ENCODE measurements around the gene TIGD7. TPM values are rescaled to one million over a fixed set of nuclear protein-coding genes. Genes with fewer than 3 reads are reported as not detected.

TIGD7 gene
- total and polyA plus RNA-seq, 2 of the 13 experiments (the other 11 are each of a cell fraction or from before 2014, with no cell fraction given): not detected

DNA sequence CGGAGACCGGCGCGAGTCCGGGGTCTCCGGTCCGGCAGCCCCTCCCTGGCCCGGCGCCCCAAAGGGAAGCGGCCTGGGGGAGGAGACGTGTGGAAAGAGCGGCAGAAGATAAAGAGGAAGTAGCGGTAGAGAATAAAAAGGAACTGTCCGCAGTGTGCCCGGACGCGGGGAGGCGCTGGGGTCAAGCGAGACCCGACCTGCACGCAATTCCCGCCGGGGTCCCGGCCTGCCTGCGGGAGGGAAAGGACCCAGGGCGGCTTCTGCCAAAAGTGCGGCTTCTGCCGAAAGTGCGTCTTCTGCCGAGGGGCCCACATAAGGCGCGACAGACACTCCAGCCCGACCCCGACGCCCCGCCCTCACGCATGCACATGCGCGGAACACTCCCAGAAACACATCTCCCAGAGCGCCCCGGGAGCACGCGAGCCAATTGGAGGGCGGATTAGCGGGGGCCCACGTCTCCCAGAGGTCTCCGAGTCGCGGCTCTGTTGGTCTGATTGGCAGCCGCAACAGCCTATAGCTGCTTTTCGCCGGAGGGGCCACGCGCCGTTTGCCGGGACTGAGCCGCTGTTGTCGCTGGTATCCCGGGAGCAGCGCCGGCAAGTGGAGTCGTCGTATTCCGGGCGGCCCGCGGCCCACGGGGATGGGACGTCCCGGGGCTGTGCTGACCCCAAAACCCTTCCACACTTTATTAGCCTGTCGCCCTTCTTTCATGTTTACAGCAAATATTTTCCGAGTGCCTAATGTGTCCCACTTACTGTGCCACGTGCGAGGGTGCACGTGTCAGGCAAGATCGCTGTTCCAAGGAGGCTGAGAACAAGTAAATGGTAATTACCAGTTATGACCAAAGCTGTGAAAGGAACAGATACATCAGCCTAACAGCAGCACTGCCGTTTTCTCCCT is 40.8 kb downstream of the TIGD7 start (continued):
- TF ChIP-seq NR2C2 (CRISPR knock-in tag; IDR thresholded peaks at IDR 0.05; ENCODE audit: borderline replicate concordance): peak; percentile 73; the same call in 1 of the 2 replicates
- peak; percentile 39; the same call in 1 of the 2 replicates for TF ChIP-seq ZNF788 (CRISPR knock-in tag; IDR thresholded peaks at IDR 0.05; ENCODE audit: borderline replicate concordance)
- TF ChIP-seq CAMTA2 (CRISPR knock-in tag; IDR thresholded peaks at IDR 0.05; ENCODE audit: borderline replicate concordance): no peak
- TF ChIP-seq, protein P1, sequence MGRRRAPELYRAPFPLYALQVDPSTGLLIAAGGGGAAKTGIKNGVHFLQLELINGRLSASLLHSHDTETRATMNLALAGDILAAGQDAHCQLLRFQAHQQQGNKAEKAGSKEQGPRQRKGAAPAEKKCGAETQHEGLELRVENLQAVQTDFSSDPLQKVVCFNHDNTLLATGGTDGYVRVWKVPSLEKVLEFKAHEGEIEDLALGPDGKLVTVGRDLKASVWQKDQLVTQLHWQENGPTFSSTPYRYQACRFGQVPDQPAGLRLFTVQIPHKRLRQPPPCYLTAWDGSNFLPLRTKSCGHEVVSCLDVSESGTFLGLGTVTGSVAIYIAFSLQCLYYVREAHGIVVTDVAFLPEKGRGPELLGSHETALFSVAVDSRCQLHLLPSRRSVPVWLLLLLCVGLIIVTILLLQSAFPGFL (CRISPR knock-in tag; IDR thresholded peaks at IDR 0.05): no peak
- TF ChIP-seq PCBP2 (optimal IDR thresholded peaks at IDR 0.05; ENCODE audit: low read depth, low read length, poor library complexity, severe bottlenecking): no peak
- no peak for TF ChIP-seq ARHGAP35 (CRISPR knock-in tag; IDR thresholded peaks at IDR 0.05; ENCODE audit: borderline replicate concordance)
- TF ChIP-seq HMGA1 (CRISPR knock-in tag; conservative IDR thresholded peaks at IDR 0.05): no peak
- no peak for TF ChIP-seq TOE1 (CRISPR knock-in tag; IDR thresholded peaks at IDR 0.05)
- TF ChIP-seq ZMYM4 (CRISPR knock-in tag; IDR thresholded peaks at IDR 0.05): peak; percentile 71
- TF ChIP-seq, protein P2, sequence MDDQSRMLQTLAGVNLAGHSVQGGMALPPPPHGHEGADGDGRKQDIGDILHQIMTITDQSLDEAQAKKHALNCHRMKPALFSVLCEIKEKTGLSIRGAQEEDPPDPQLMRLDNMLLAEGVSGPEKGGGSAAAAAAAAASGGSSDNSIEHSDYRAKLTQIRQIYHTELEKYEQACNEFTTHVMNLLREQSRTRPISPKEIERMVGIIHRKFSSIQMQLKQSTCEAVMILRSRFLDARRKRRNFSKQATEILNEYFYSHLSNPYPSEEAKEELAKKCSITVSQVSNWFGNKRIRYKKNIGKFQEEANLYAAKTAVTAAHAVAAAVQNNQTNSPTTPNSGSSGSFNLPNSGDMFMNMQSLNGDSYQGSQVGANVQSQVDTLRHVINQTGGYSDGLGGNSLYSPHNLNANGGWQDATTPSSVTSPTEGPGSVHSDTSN (CRISPR knock-in tag; IDR thresholded peaks at IDR 0.05; ENCODE audit: borderline replicate concordance): peak; percentile 95; the same call in 1 of the 2 replicates
- no peak for TF ChIP-seq SIX4 (CRISPR knock-in tag; IDR thresholded peaks at IDR 0.05)
- 0 out of 2 replicates have a peak, but pooled peaks have one; percentile 47 for TF ChIP-seq ISX (CRISPR knock-in tag; conservative IDR thresholded peaks at IDR 0.05)
- TF ChIP-seq SUZ12 (IDR thresholded peaks at IDR 0.05; ENCODE audit: low read depth, low read length): no peak
- TF ChIP-seq, protein P3, sequence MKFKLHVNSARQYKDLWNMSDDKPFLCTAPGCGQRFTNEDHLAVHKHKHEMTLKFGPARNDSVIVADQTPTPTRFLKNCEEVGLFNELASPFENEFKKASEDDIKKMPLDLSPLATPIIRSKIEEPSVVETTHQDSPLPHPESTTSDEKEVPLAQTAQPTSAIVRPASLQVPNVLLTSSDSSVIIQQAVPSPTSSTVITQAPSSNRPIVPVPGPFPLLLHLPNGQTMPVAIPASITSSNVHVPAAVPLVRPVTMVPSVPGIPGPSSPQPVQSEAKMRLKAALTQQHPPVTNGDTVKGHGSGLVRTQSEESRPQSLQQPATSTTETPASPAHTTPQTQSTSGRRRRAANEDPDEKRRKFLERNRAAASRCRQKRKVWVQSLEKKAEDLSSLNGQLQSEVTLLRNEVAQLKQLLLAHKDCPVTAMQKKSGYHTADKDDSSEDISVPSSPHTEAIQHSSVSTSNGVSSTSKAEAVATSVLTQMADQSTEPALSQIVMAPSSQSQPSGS (CRISPR knock-in tag; IDR thresholded peaks at IDR 0.05): peak; percentile 69
- TF ChIP-seq, protein P4, sequence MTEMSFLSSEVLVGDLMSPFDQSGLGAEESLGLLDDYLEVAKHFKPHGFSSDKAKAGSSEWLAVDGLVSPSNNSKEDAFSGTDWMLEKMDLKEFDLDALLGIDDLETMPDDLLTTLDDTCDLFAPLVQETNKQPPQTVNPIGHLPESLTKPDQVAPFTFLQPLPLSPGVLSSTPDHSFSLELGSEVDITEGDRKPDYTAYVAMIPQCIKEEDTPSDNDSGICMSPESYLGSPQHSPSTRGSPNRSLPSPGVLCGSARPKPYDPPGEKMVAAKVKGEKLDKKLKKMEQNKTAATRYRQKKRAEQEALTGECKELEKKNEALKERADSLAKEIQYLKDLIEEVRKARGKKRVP (CRISPR knock-in tag; IDR thresholded peaks at IDR 0.05): peak in 1 of 2 experiments; percentile 44; a peak in 1 of 4 replicates
- TF ChIP-seq ZNF841 (CRISPR knock-in tag; IDR thresholded peaks at IDR 0.05; ENCODE audit: borderline replicate concordance): no peak
- TF ChIP-seq BRCA1 (CRISPR knock-in tag; IDR thresholded peaks at IDR 0.05): peak; percentile 83; the same call in 1 of the 2 replicates
- peak; percentile 17; the same call in 1 of the 2 replicates for TF ChIP-seq ZC3H13 (CRISPR knock-in tag; IDR thresholded peaks at IDR 0.05)
- TF ChIP-seq SP1 (IDR thresholded peaks at IDR 0.05): no peak
- peak; percentile 55; the same call in 1 of the 2 replicates for TF ChIP-seq SP1 (CRISPR knock-in tag; IDR thresholded peaks at IDR 0.05)
- peak; percentile 69; the same call in 1 of the 2 replicates for TF ChIP-seq ZBTB20 (CRISPR knock-in tag; IDR thresholded peaks at IDR 0.05; ENCODE audit: borderline replicate concordance, low read depth)

Measured in HepG2 (cell line).